CD4-positive, alpha-beta T cell treated with Interleukin-4 for 4 hours (primary cell): ENCODE measurements around the gene NARS2.

Source experiments
- DNase-seq: peaks from one replicate; pipeline ENCODE4 v3.0.0-alpha.2; 2020

NARS2 gene

GRCh38 chr11:78405805-78406204 lies 168.9 kb downstream of the NARS2 start:
- no peak for DNase-seq

- no peak for DNase-seq
Measured at GRCh38 chr11:78403781-78404180, 170.9 kb downstream of the NARS2 start.

GRCh38 chr11:78402847-78403246 lies 171.8 kb downstream of the NARS2 start:
- DNase-seq, result no peak

GRCh38 chr11:78400702-78401101 lies 174.0 kb downstream of the NARS2 start:
- DNase-seq, result no peak

- no peak for DNase-seq
Measured at GRCh38 chr11:78400116-78400515, 174.5 kb downstream of the NARS2 start.

GRCh38 chr11:78399136-78399535 lies 175.5 kb downstream of the NARS2 start:
- DNase-seq, result no peak

GRCh38 chr11:78398715-78399114 lies 175.9 kb downstream of the NARS2 start:
- no peak for DNase-seq

GRCh38 chr11:78397398-78397797 lies 177.3 kb downstream of the NARS2 start:
- DNase-seq, result no peak

GRCh38 chr11:78395597-78395996 lies 179.1 kb downstream of the NARS2 start:
- no peak for DNase-seq

- DNase-seq, result no peak
Measured at GRCh38 chr11:78392854-78393253, 181.8 kb downstream of the NARS2 start.

- DNase-seq, result no peak
Measured at GRCh38 chr11:78391424-78391823, 183.2 kb downstream of the NARS2 start.

GRCh38 chr11:78390809-78391208 lies 183.9 kb downstream of the NARS2 start:
- DNase-seq, result no peak

- DNase-seq, result no peak
Measured at GRCh38 chr11:78386215-78386941, 188.3 kb downstream of the NARS2 start.
